Astrocyte of the hippocampus (primary cell): Measurements from ENCODE around the gene TMEM37.

Experiments
- DNase-seq: peaks from one replicate; pipeline ENCODE4 v3.0.0; 2011; ENCODE audit warnings: low read depth, low spot score

The TMEM37 gene

GRCh38 chr2:119433636-119434327 lies 2.1 kb downstream of the TMEM37 start:
- no peak for DNase-seq

GRCh38 chr2:119434664-119435063 lies 3.0 kb downstream of the TMEM37 start:
- no peak for DNase-seq

- DNase-seq = no peak
These were observed 3.7 kb downstream of the TMEM37 start for GRCh38 chr2:119435081-119435952.

- DNase-seq = no peak
These were observed 4.3 kb downstream of the TMEM37 start for GRCh38 chr2:119435953-119436297.

GRCh38 chr2:119436993-119437772 lies 5.5 kb downstream of the TMEM37 start:
- no peak for DNase-seq

GRCh38 chr2:119438128-119438656 lies 6.5 kb downstream of the TMEM37 start:
- DNase-seq = no peak

GRCh38 chr2:119438726-119439284 lies 7.2 kb downstream of the TMEM37 start:
- DNase-seq = no peak

- DNase-seq = no peak
These were observed 8.2 kb downstream of the TMEM37 start for GRCh38 chr2:119439574-119440500.

- no peak for DNase-seq
These were observed 8.8 kb downstream of the TMEM37 start for GRCh38 chr2:119440501-119440870.

- DNase-seq = no peak
These were observed 9.2 kb downstream of the TMEM37 start for GRCh38 chr2:119440873-119441272.

- no peak for DNase-seq
These were observed 9.9 kb downstream of the TMEM37 start for GRCh38 chr2:119441376-119442225.

GRCh38 chr2:119442226-119442619 lies 10.6 kb downstream of the TMEM37 start:
- DNase-seq = no peak

GRCh38 chr2:119442850-119443249 lies 11.2 kb downstream of the TMEM37 start:
- DNase-seq = no peak

GRCh38 chr2:119446037-119446436 lies 14.4 kb downstream of the TMEM37 start:
- no peak for DNase-seq

GRCh38 chr2:119448427-119449141 lies 16.9 kb downstream of the TMEM37 start:
- no peak for DNase-seq

GRCh38 chr2:119449521-119449920 lies 17.9 kb downstream of the TMEM37 start:
- peak; percentile 46 for DNase-seq

- no peak for DNase-seq
These were observed 19.8 kb downstream of the TMEM37 start for GRCh38 chr2:119451336-119452050.

- no peak for DNase-seq
These were observed 22.4 kb downstream of the TMEM37 start for GRCh38 chr2:119453972-119454593.
